Measurements from ENCODE around the gene UBE3B.

The UBE3B gene

GRCh38 chr12:109557200-109557599 is 79.8 kb downstream of the UBE3B start:
- Histone ChIP-seq H3K4me1 (ENCODE audit: control insufficient read depth, insufficient read depth, low read length) (no peaks in the 10 kb centered on the region), H3K9ac (ENCODE audit: low read length) (no peak overlapping the region), H3K4me3 (ENCODE audit: low read length) (no peak overlapping the region), H3K27me3 (ENCODE audit: control insufficient read depth, insufficient read depth, low read length) (no peaks in the 10 kb centered on the region), H3K36me3 (ENCODE audit: control insufficient read depth, insufficient read depth, low read length) (peaks cover 6% of the 10 kb centered on the region), H3K27ac (ENCODE audit: low read depth, low read length) (no peak overlapping the region)

GRCh38 chr12:109557805-109558204 is 80.4 kb downstream of the UBE3B start:
- Histone ChIP-seq H3K9ac (ENCODE audit: low read length) (no peak overlapping the region), H3K4me3 (ENCODE audit: low read length) (no peak overlapping the region), H3K4me1 (ENCODE audit: control insufficient read depth, insufficient read depth, low read length) (no peaks in the 10 kb centered on the region), H3K27ac (ENCODE audit: low read depth, low read length) (no peak overlapping the region), H3K27me3 (ENCODE audit: control insufficient read depth, insufficient read depth, low read length) (no peaks in the 10 kb centered on the region), H3K36me3 (ENCODE audit: control insufficient read depth, insufficient read depth, low read length) (peaks cover 6% of the 10 kb centered on the region)

- H3K9ac ChIP-seq (ENCODE audit: low read length) = no peak overlapping the region
- H3K36me3 ChIP-seq (ENCODE audit: control insufficient read depth, insufficient read depth, low read length) = peaks cover 11% of the 10 kb centered on the region
- H3K27ac ChIP-seq (ENCODE audit: low read depth, low read length) = no peak overlapping the region
- H3K4me3 ChIP-seq (ENCODE audit: low read length) = no peak overlapping the region
- no peaks in the 10 kb centered on the region for H3K4me1 ChIP-seq (ENCODE audit: control insufficient read depth, insufficient read depth, low read length)
- no peaks in the 10 kb centered on the region for H3K27me3 ChIP-seq (ENCODE audit: control insufficient read depth, insufficient read depth, low read length)
Measured at GRCh38 chr12:109558374-109559199, 81.2 kb downstream of the UBE3B start.

DNA sequence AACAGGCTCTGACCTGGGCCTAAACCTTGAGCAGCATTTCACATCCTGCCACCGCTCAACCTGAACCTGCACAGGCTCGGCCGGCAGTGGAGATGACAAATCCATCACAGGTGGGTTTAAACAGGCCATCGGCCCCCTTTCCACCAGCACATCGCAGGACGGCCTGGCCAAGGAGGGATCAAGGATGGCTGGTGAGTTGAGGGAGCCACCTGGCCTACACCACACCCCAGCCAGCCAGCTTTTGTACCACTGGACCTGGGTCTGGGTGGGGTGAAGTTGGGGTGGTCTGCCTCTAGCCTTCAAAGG is 81.7 kb downstream of the UBE3B start:
- H3K4me3 ChIP-seq (ENCODE audit: low read length) = no peak overlapping the region
- no peak overlapping the region for H3K27ac ChIP-seq (ENCODE audit: low read depth, low read length)
- H3K4me1 ChIP-seq (ENCODE audit: control insufficient read depth, insufficient read depth, low read length) = no peaks in the 10 kb centered on the region
- peaks cover 12% of the 10 kb centered on the region for H3K36me3 ChIP-seq (ENCODE audit: control insufficient read depth, insufficient read depth, low read length)
- H3K27me3 ChIP-seq (ENCODE audit: control insufficient read depth, insufficient read depth, low read length) = no peaks in the 10 kb centered on the region
- H3K9ac ChIP-seq (ENCODE audit: low read length) = no peak overlapping the region

- Histone ChIP-seq H3K27ac (ENCODE audit: low read depth, low read length) (no peak overlapping the region), H3K4me1 (ENCODE audit: control insufficient read depth, insufficient read depth, low read length) (no peaks in the 10 kb centered on the region), H3K9ac (ENCODE audit: low read length) (no peak overlapping the region), H3K4me3 (ENCODE audit: low read length) (no peak overlapping the region), H3K36me3 (ENCODE audit: control insufficient read depth, insufficient read depth, low read length) (peaks cover 12% of the 10 kb centered on the region), H3K27me3 (ENCODE audit: control insufficient read depth, insufficient read depth, low read length) (no peaks in the 10 kb centered on the region)
Measured at GRCh38 chr12:109559601-109560000, 82.2 kb downstream of the UBE3B start.

DNA sequence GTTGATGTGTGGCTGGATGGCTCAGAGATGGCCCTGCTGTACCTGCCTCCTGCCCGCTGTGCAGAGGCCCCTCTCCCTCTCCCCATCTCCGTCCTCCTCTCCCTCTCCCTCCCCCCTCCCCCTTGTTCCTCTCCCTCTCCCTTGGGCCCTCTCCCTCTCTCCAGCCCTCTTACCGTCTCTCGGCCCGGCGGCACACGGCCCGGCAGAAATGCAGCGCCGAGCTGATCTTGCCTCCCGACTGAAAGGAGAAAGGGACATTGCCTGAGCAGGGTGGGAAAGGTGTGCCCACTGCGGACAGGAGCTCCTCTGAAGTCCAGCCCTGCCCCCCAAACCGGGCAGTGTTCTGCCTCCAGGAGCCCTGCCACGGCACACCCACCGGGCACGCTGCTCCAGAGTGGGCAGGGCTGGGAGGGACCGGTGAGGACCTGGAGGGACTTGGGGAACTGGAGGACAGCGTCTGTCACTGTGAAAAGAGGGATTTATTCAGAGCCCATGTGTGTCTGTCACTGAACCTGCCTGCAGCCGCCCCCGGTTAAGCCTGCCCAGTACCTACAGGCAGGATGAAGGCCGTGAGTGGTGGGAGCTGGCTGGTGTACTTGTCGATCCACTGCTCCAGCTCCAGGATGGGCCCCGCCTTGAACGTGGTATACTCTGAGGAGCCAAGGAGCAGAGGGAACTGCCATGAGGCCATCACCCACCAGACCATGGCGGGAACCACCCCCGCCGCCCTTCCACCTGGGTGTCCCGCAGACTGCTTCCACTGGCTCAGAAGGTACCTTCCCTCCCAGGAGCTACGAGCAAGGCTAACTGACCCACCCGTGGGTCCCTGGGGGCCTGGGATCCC is 83.7 kb downstream of the UBE3B start:
- H3K27me3 ChIP-seq (ENCODE audit: control insufficient read depth, insufficient read depth, low read length) = no peaks in the 10 kb centered on the region
- peaks cover 15% of the 10 kb centered on the region for H3K36me3 ChIP-seq (ENCODE audit: control insufficient read depth, insufficient read depth, low read length)

DNA sequence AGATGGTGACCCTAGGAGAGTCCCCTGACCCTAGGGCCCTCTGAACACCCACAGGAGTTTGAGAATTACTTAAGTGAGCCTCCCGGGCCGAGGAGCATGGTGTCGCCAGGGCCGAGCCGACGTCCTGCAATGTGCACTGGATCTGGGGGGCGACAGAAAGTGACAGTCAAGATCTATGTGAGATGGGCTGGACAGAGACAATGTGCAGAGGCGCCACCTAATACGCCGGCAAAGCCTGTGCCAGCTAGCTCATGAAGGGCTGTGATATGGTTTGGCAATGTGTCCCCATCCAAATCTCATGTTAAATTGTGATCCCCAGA is 84.2 kb downstream of the UBE3B start:
- Histone ChIP-seq H3K27ac (ENCODE audit: low read depth, low read length) (no peak overlapping the region), H3K27me3 (ENCODE audit: control insufficient read depth, insufficient read depth, low read length) (no peaks in the 10 kb centered on the region), H3K4me3 (ENCODE audit: low read length) (no peak overlapping the region), H3K9ac (ENCODE audit: low read length) (no peak overlapping the region), H3K36me3 (ENCODE audit: control insufficient read depth, insufficient read depth, low read length) (peaks cover 16% of the 10 kb centered on the region), H3K4me1 (ENCODE audit: control insufficient read depth, insufficient read depth, low read length) (no peaks in the 10 kb centered on the region)

More for the DNA sequence above, 83.7 kb downstream of the UBE3B start:
- H3K9ac ChIP-seq (ENCODE audit: low read length) = no peak overlapping the region
- no peak overlapping the region for H3K27ac ChIP-seq (ENCODE audit: low read depth, low read length)
- no peak overlapping the region for H3K4me3 ChIP-seq (ENCODE audit: low read length)
- H3K4me1 ChIP-seq (ENCODE audit: control insufficient read depth, insufficient read depth, low read length) = no peaks in the 10 kb centered on the region

DNA sequence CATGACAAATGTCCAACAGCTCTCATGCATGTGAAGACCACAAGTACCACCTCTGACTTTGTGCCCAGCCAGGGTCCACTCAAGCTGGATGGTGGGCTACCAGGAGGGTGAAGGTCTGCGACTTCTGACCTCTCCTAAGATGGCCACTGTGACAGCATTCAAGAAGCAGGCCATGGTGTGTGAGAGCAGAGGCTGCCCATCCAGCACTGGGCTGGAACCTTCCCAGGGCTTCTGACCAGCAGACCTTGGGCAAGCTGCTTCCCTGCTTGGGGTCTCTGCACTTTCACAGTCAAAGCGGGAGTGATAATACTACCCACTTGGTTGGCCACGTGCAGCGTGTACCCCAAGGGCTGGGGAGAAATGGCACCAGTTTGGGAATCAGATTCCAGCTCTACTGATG is 85.4 kb downstream of the UBE3B start:
- no peaks in the 10 kb centered on the region for H3K4me1 ChIP-seq (ENCODE audit: control insufficient read depth, insufficient read depth, low read length)
- no peak overlapping the region for H3K4me3 ChIP-seq (ENCODE audit: low read length)
- H3K27me3 ChIP-seq (ENCODE audit: control insufficient read depth, insufficient read depth, low read length) = no peaks in the 10 kb centered on the region
- H3K36me3 ChIP-seq (ENCODE audit: control insufficient read depth, insufficient read depth, low read length) = peaks cover 16% of the 10 kb centered on the region
- no peak overlapping the region for H3K9ac ChIP-seq (ENCODE audit: low read length)
- no peak overlapping the region for H3K27ac ChIP-seq (ENCODE audit: low read depth, low read length)

GRCh38 chr12:109563291-109564284 is 86.2 kb downstream of the UBE3B start:
- no peaks in the 10 kb centered on the region for H3K27me3 ChIP-seq (ENCODE audit: control insufficient read depth, insufficient read depth, low read length)
- no peak overlapping the region for H3K27ac ChIP-seq (ENCODE audit: low read depth, low read length)
- H3K4me1 ChIP-seq (ENCODE audit: control insufficient read depth, insufficient read depth, low read length) = no peaks in the 10 kb centered on the region
- no peak overlapping the region for H3K9ac ChIP-seq (ENCODE audit: low read length)
- H3K36me3 ChIP-seq (ENCODE audit: control insufficient read depth, insufficient read depth, low read length) = peaks cover 21% of the 10 kb centered on the region
- no peak overlapping the region for H3K4me3 ChIP-seq (ENCODE audit: low read length)

DNA sequence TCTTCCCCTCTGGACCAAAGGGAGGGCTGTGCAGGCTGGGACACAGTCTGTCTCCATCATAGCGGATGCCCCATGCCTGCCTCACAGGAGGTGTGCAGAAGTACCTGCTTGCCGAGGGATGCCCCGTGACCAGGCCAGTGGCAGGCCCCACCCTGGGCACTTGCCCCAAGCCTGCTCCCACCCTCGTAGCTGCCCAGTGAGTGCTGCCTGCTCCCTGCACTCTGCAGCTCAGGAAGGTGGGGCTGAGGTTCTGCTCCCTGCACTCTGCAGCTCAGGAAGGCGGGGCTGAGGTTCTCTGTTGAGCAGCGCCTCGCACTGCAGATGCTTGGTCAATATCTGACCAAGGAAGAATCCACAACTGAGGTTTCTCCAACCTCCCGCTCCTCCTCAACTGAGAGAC is 89.0 kb downstream of the UBE3B start:
- H3K4me3 ChIP-seq (ENCODE audit: low read length) = no peak overlapping the region
- H3K27ac ChIP-seq (ENCODE audit: low read depth, low read length) = no peak overlapping the region
- H3K27me3 ChIP-seq (ENCODE audit: control insufficient read depth, insufficient read depth, low read length) = no peaks in the 10 kb centered on the region
- H3K36me3 ChIP-seq (ENCODE audit: control insufficient read depth, insufficient read depth, low read length) = peaks cover 17% of the 10 kb centered on the region
- no peaks in the 10 kb centered on the region for H3K4me1 ChIP-seq (ENCODE audit: control insufficient read depth, insufficient read depth, low read length)
- H3K9ac ChIP-seq (ENCODE audit: low read length) = no peak overlapping the region

DNA sequence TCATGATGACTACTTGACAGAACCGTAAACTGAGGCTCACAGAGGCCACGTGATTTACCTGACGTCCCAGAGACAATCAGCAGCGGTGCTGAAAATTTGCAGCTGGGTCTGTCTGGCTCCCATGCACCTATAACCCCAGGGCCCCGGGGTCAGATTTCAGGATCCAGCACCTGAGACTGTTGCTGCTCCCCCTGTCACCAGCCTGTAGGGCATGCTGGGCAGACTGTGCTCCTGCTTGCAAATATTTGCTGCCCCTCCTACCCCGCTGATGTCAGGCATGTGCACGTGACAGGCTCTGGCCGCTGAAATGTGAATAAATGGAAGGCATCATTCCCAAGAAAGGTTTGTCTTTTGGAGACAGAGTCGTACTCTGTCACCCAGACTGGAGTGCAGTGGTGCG is 89.9 kb downstream of the UBE3B start:
- no peak overlapping the region for H3K4me3 ChIP-seq (ENCODE audit: low read length)
- H3K9ac ChIP-seq (ENCODE audit: low read length) = no peak overlapping the region
- H3K4me1 ChIP-seq (ENCODE audit: control insufficient read depth, insufficient read depth, low read length) = no peaks in the 10 kb centered on the region
- H3K27me3 ChIP-seq (ENCODE audit: control insufficient read depth, insufficient read depth, low read length) = no peaks in the 10 kb centered on the region
- peaks cover 17% of the 10 kb centered on the region for H3K36me3 ChIP-seq (ENCODE audit: control insufficient read depth, insufficient read depth, low read length)
- no peak overlapping the region for H3K27ac ChIP-seq (ENCODE audit: low read depth, low read length)

DNA sequence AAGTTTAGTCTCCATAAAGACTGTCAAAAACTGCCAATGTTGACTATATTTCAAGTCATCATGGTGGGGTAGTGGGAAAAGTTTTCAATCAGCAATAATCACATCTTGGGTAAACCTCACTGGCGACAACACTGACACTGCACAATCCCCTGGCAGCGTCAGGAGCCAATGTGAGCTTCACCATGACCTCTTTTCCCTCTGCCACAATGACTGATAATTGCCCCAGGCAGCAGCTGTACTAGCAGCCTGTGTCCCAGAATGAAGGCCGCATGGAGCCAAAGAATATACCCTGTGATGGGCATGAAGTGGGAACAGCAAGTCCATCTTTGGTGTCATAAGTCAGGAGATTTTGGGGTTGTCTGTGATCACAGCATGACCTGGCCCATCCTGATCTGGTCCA is 90.5 kb downstream of the UBE3B start:
- no peak overlapping the region for H3K27ac ChIP-seq (ENCODE audit: low read depth, low read length)
- H3K27me3 ChIP-seq (ENCODE audit: control insufficient read depth, insufficient read depth, low read length) = no peaks in the 10 kb centered on the region
- peaks cover 17% of the 10 kb centered on the region for H3K36me3 ChIP-seq (ENCODE audit: control insufficient read depth, insufficient read depth, low read length)
- no peak overlapping the region for H3K4me3 ChIP-seq (ENCODE audit: low read length)
- H3K9ac ChIP-seq (ENCODE audit: low read length) = no peak overlapping the region
- no peaks in the 10 kb centered on the region for H3K4me1 ChIP-seq (ENCODE audit: control insufficient read depth, insufficient read depth, low read length)

Data from rectal smooth muscle tissue (tissue), 1 donor.